NK-92 (cell line): ENCODE measurements around the gene KRT35.
"Not testable (repeated sequence)": the region's sequence is repeated elsewhere in the genome, so short reads cannot be mapped to it uniquely, and the experiment has no call there.

ENCODE experiments used
- DNase-seq: peaks from one replicate; lab custom pipeline; 2025; ENCODE audit not compliant: unreplicated experiment; lab: John Stamatoyannopoulos, UW

KRT35 gene

GRCh38 chr17:41462705-41463104 is 18.2 kb downstream of the KRT35 start:
- no peak for DNase-seq

- no peak for DNase-seq
Observed at GRCh38 chr17:41457676-41458075, 23.3 kb downstream of the KRT35 start.

- no peak for DNase-seq
Observed at GRCh38 chr17:41456204-41456603, 24.7 kb downstream of the KRT35 start.

GRCh38 chr17:41455236-41455635 is 25.7 kb downstream of the KRT35 start:
- no peak for DNase-seq

GRCh38 chr17:41453066-41453465 is 27.9 kb downstream of the KRT35 start:
- DNase-seq: no peak

GRCh38 chr17:41452281-41452680 is 28.7 kb downstream of the KRT35 start:
- no peak for DNase-seq

GRCh38 chr17:41451154-41451728 is 29.7 kb downstream of the KRT35 start:
- no peak for DNase-seq

- no peak for DNase-seq
Observed at GRCh38 chr17:41449008-41449407, 31.9 kb downstream of the KRT35 start.

- no peak for DNase-seq
Observed at GRCh38 chr17:41448506-41448905, 32.4 kb downstream of the KRT35 start.

- DNase-seq: no peak
Observed at GRCh38 chr17:41446806-41447205, 34.1 kb downstream of the KRT35 start.

GRCh38 chr17:41444640-41445039 is 36.3 kb downstream of the KRT35 start:
- no peak for DNase-seq

GRCh38 chr17:41444186-41444585 is 36.8 kb downstream of the KRT35 start:
- DNase-seq: no peak

GRCh38 chr17:41442739-41443138 is 38.2 kb downstream of the KRT35 start:
- DNase-seq: no peak

- no peak for DNase-seq
Observed at GRCh38 chr17:41440531-41441033, 40.4 kb downstream of the KRT35 start, which contains the start of gene KRT38. Gene KRT38, minus strand, starts transcription at chr17:41440983. Its CDS starts 62 bp downstream, at chr17:41440921.

GRCh38 chr17:41439375-41439774 is 41.6 kb downstream of the KRT35 start:
- DNase-seq: no peak

- no peak for DNase-seq
Observed at GRCh38 chr17:41437769-41438168, 43.2 kb downstream of the KRT35 start.

GRCh38 chr17:41437254-41437653 is 43.7 kb downstream of the KRT35 start:
- no peak for DNase-seq

- DNase-seq: no peak
Observed at GRCh38 chr17:41434415-41434814, 46.5 kb downstream of the KRT35 start.

GRCh38 chr17:41434005-41434404 is 46.9 kb downstream of the KRT35 start:
- no peak for DNase-seq

- DNase-seq: no peak
Observed at GRCh38 chr17:41433586-41433985, 47.4 kb downstream of the KRT35 start.

GRCh38 chr17:41430376-41430775 is 50.6 kb downstream of the KRT35 start:
- DNase-seq: not testable (repeated sequence)

GRCh38 chr17:41429667-41430066 is 51.3 kb downstream of the KRT35 start:
- DNase-seq: no peak

- no peak for DNase-seq
Observed at GRCh38 chr17:41428591-41429291, 52.2 kb downstream of the KRT35 start.
